Measurements from ENCODE around the gene SRGN.

- TF ChIP-seq CTCF (IDR thresholded peaks at IDR 0.05; ENCODE audit: insufficient read depth, low read length) (no peak), POLR2AphosphoS5 (IDR thresholded peaks at IDR 0.05; ENCODE audit: low read depth) (no peak), GABPA (IDR thresholded peaks at IDR 0.05; ENCODE audit: low read depth) (no peak), REST (IDR thresholded peaks at IDR 0.05; ENCODE audit: insufficient replicate concordance, low read depth) (no peak), SPI1 (IDR thresholded peaks at IDR 0.05; ENCODE audit: borderline replicate concordance, low read depth) (no peak)
These were observed 52.1 kb downstream of the SRGN start for GRCh38 chr10:69139961-69140360.

All from HL-60 (cell line).